ENCODE measurements around the gene PCSK6.

- TF ChIP-seq CTCF (IDR thresholded peaks at IDR 0.05; ENCODE audit: control extremely low read depth in 1 of 3, insufficient read depth in 1 of 3, low read depth in 1 of 3, low read length in 3 of 3) (no peak), EZH2 (IDR thresholded peaks at IDR 0.05; ENCODE audit: low read depth, low read length, severe bottlenecking) (no peak), USF2 (IDR thresholded peaks at IDR 0.05; ENCODE audit: low read length) (no peak), ZNF274 (IDR thresholded peaks at IDR 0.05; ENCODE audit: borderline replicate concordance, extremely low read depth, low read length) (no peak), EP300 (IDR thresholded peaks at IDR 0.05; ENCODE audit: borderline replicate concordance in 1 of 2, low read depth in 2 of 2, low read length in 2 of 2) (no peak), NANOG (IDR thresholded peaks at IDR 0.05; ENCODE audit: insufficient read depth, low read depth, low read length, poor library complexity, severe bottlenecking) (no peak), YY1 (IDR thresholded peaks at IDR 0.05; ENCODE audit: low read depth, low read length) (no peak), JUN (IDR thresholded peaks at IDR 0.05; ENCODE audit: low read depth, low read length) (no peak)
- TF ChIP-seq, protein P1, sequence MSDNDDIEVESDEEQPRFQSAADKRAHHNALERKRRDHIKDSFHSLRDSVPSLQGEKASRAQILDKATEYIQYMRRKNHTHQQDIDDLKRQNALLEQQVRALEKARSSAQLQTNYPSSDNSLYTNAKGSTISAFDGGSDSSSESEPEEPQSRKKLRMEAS (IDR thresholded peaks at IDR 0.05): no peak
These were observed 134.4 kb downstream of the PCSK6 start for GRCh38 chr15:101354891-101355623.

All from H1 (cell line).